HEK293T (cell line): ENCODE results near the gene TMEM43.

ENCODE experiments used
- ELF4 ChIP-seq: fragments of 450-650 bp; IDR thresholded peaks from 2 replicates; pipeline ENCODE4 v1.6.1; 2017; ENCODE audit warnings: antibody characterized with exemption
- FOXA1 ChIP-seq: fragments of 450-650 bp; IDR thresholded peaks from 2 replicates; pipeline ENCODE4 v1.6.1; 2016; ENCODE audit warnings: mild to moderate bottlenecking
- FOXM1 ChIP-seq: fragments of 450-650 bp; IDR thresholded peaks from 2 replicates; pipeline ENCODE4 v1.6.1; 2017; ENCODE audit warnings: mild to moderate bottlenecking, borderline replicate concordance
- TF ChIP-seq, protein P1 (sequence below): fragments of 450-650 bp; IDR thresholded peaks from 2 replicates; pipeline ENCODE4 v1.6.1; 2016

DNA sequence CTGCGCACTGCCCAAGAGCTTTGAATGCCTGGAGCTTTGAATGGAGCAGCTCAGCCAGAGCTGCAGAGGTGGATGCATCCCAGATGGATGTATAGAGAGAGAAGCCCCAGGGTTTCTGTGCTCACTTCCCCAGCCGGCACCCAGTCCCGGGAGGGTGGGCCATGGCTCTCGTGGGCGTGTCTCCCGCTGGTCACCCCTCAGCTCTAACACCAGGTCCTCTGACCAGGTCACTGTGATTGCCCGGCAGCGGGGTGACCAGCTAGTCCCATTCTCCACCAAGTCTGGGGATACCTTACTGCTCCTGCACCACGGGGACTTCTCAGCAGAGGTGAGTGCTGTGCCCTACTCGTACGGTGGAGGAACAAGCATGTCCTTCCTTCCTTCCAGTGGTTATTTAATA lies 10.7 kb downstream of the TMEM43 start:
- TF ChIP-seq FOXA1 (no peak), ELF4 (no peak), FOXM1 (no peak)
- TF ChIP-seq, protein P1, sequence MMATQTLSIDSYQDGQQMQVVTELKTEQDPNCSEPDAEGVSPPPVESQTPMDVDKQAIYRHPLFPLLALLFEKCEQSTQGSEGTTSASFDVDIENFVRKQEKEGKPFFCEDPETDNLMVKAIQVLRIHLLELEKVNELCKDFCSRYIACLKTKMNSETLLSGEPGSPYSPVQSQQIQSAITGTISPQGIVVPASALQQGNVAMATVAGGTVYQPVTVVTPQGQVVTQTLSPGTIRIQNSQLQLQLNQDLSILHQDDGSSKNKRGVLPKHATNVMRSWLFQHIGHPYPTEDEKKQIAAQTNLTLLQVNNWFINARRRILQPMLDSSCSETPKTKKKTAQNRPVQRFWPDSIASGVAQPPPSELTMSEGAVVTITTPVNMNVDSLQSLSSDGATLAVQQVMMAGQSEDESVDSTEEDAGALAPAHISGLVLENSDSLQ, result no peak
